HepG2 (cell line): ENCODE data around the gene AP1AR. TPM values are rescaled to one million over a fixed set of nuclear protein-coding genes. Genes with fewer than 3 reads are reported as not detected.

Experiments
- ATAC-seq: fragments of 200-7000 bp; cut with Tn5 transposase; 3 replicates; pipeline ENCODE4 v1.9.1; 2020; ENCODE audit warnings: mild to moderate bottlenecking, moderate library complexity
- BruUV-seq: library from RNA; stranded (reverse); fragments of 400-500 nt; replicated peaks from 2 replicates; lab custom pipeline; 2021; lab: Mats Ljungman, UMichigan
- CTCF ChIA-PET: fragments of 300-600 bp; formaldehyde crosslinking; extraction: SDS; loops from one replicate; lab custom pipeline; 2021; ENCODE audit warnings: low total read pairs, inconsistent platforms, low intra/inter-chr PET ratio; lab: Yijun Ruan, JAX
- POLR2A ChIA-PET: fragments of 350-600 bp; sonication (Branson Sonifier 250); formaldehyde crosslinking; loops from one replicate; lab custom pipeline; 2020; ENCODE audit warnings: antibody characterized with exemption, inconsistent platforms; lab: Yijun Ruan, JAX
- DNase-seq: peaks from one replicate; pipeline ENCODE4 v3.0.0-alpha.2; 2015; ENCODE audit warnings: low spot score
- FAIRE-seq: peaks from 3 replicates; lab custom pipeline; 2011; peaks lifted over from hg19 to GRCh38; lab: Jason Lieb, UNC
- H2AFZ ChIP-seq: one replicate; pipeline ENCODE4 v1.6.1; 2011; ENCODE audit warnings: low read length, inconsistent platforms
- H3K27ac ChIP-seq: fragments of 300-600 bp; 3 replicates; pipeline ENCODE4 v1.8.0; 2011; ENCODE audit warnings: mixed run types, mild to moderate bottlenecking, mixed read lengths, low read length, inconsistent platforms; ENCODE audit not compliant: insufficient read depth; ENCODE audit errors: extremely low read length
- H3K27me3 ChIP-seq, 2 experiments: fragments of 200-600 bp in 1 of 2; 2 replicates in 1 of 2; 3 replicates in 1 of 2; pipeline versions ENCODE4 v1.6.0 to v1.8.0; 2011; ENCODE audit warnings: low read length in 2 of 2, mild to moderate bottlenecking in 2 of 2, moderate library complexity in 2 of 2, inconsistent platforms in 1 of 2; ENCODE audit not compliant: insufficient read depth in 2 of 2, control insufficient read depth in 1 of 2
- H3K36me3 ChIP-seq, 2 experiments: fragments of 200-600 bp in 1 of 2; replicated peaks in 1 of 2; 2 replicates in 1 of 2; 3 replicates in 1 of 2; pipeline versions ENCODE4 v1.5.1 to v1.8.0; 2011; ENCODE audit warnings: low read length in 2 of 2, inconsistent platforms in 1 of 2; ENCODE audit not compliant: insufficient read depth in 2 of 2, control insufficient read depth in 1 of 2
- H3K4me1 ChIP-seq: 2 replicates; pipeline ENCODE4 v1.5.1; 2012; ENCODE audit warnings: low read length, inconsistent platforms; ENCODE audit not compliant: insufficient read depth
- H3K4me2 ChIP-seq: 2 replicates; pipeline ENCODE4 v1.6.0; 2011; ENCODE audit warnings: low read depth, low read length, inconsistent platforms
- H3K4me3 ChIP-seq, 3 experiments: fragments of 200-600 bp in 1 of 3; sonication (generic), shearing (Covaris generic) in 1 of 3; replicated peaks in 1 of 3; 2 replicates each; pipeline ENCODE4 v1.5.1; 2011 to 2016; ENCODE audit warnings: low read length in 3 of 3, inconsistent platforms in 2 of 3, low read depth in 2 of 3, mild to moderate bottlenecking in 2 of 3, control low read depth in 1 of 3, mixed read lengths in 1 of 3; ENCODE audit not compliant: insufficient read depth in 1 of 3
- H3K79me2 ChIP-seq: one replicate; pipeline ENCODE4 v1.6.1; 2011; ENCODE audit warnings: low read length, inconsistent platforms; ENCODE audit not compliant: insufficient read depth
- H3K9ac ChIP-seq: 2 replicates; pipeline ENCODE4 v1.6.0; 2011; ENCODE audit warnings: mild to moderate bottlenecking, low read depth, low read length, inconsistent platforms; ENCODE audit not compliant: insufficient read depth
- H3K9me3 ChIP-seq: 2 replicates; pipeline ENCODE4 v1.5.1; 2012; ENCODE audit warnings: mild to moderate bottlenecking, low read length
- H4K20me1 ChIP-seq: 2 replicates; pipeline ENCODE4 v1.6.0; 2011; ENCODE audit warnings: inconsistent platforms, mild to moderate bottlenecking, low read length, moderate library complexity; ENCODE audit not compliant: insufficient read depth
- DPF2 ChIP-seq: sonication (generic); formaldehyde crosslinking; IDR thresholded peaks from 2 replicates; pipeline ENCODE4 v1.4.0; 2020; ENCODE audit warnings: mild to moderate bottlenecking, low read depth, missing genetic modification reagents, borderline replicate concordance
- HMG20B ChIP-seq: conservative IDR thresholded peaks from 2 replicates; pipeline ENCODE4 v1.6.1; 2016; ENCODE audit warnings: missing genetic modification reagents, missing compliant biosample characterization
- NCOA5 ChIP-seq: sonication (generic); formaldehyde crosslinking; IDR thresholded peaks from 2 replicates; pipeline ENCODE4 v1.4.0; 2020; ENCODE audit warnings: missing genetic modification reagents
- REXO4 ChIP-seq: sonication (generic); formaldehyde crosslinking; IDR thresholded peaks from 2 replicates; pipeline ENCODE4 v1.8.0; 2022; ENCODE audit warnings: missing genetic modification reagents, mild to moderate bottlenecking, borderline replicate concordance
- TSC22D2 ChIP-seq: sonication (generic); formaldehyde crosslinking; IDR thresholded peaks from 2 replicates; pipeline ENCODE4 v1.5.1; 2020; ENCODE audit warnings: missing genetic modification reagents, mild to moderate bottlenecking, borderline replicate concordance
- ZBTB7A ChIP-seq: sonication (generic); formaldehyde crosslinking; IDR thresholded peaks from 2 replicates; pipeline ENCODE4 v1.8.0; 2022; ENCODE audit warnings: mild to moderate bottlenecking, missing genetic modification reagents
- ZNF280B ChIP-seq: sonication (generic); formaldehyde crosslinking; IDR thresholded peaks from 2 replicates; pipeline ENCODE4 v1.5.0; 2020; ENCODE audit warnings: missing genetic modification reagents, mild to moderate bottlenecking, borderline replicate concordance
- ZNF430 ChIP-seq: sonication (generic); formaldehyde crosslinking; IDR thresholded peaks from 2 replicates; pipeline ENCODE4 v1.9.0; 2021; ENCODE audit warnings: mild to moderate bottlenecking, missing genetic modification reagents
- ZNF546 ChIP-seq: sonication (generic); formaldehyde crosslinking; conservative IDR thresholded peaks from 2 replicates; pipeline ENCODE4 v1.8.1; 2023; ENCODE audit warnings: mild to moderate bottlenecking, missing genetic modification reagents
- ZNF615 ChIP-seq: sonication (generic); formaldehyde crosslinking; IDR thresholded peaks from 2 replicates; pipeline ENCODE4 v1.5.0; 2020; ENCODE audit warnings: mild to moderate bottlenecking, missing genetic modification reagents, borderline replicate concordance
- WGBS: methylation state at CpG from one replicate; pipeline ENCODE4 v1.1.6; 2017; ENCODE audit warnings: low lambda C conversion rate; 5-methylcytosine and 5-hydroxymethylcytosine counted together
- in situ Hi-C: cut with HindIII; loops from 2 replicates; pipeline ENCODE4 v1.10.0; 2017; ENCODE audit warnings: low pct_unique_long_range_greater_than_20kb; ENCODE audit not compliant: extremely low pct_ligation_motif_present
- intact Hi-C: fragments of 100-400 bp; cut with micrococcal nuclease; formaldehyde crosslinking; loops from one replicate; pipeline ENCODE4 v1.10.0; 2022; ENCODE audit not compliant: unreplicated experiment
- polyA plus RNA-seq, 8 experiments: library from polyadenylated mRNA; depleted of rRNA in 3 of 8; stranded (reverse) in 7 of 8; unstranded in 1 of 8; fragments of >200 nt; fragmentation: Illumina TruSeq in 4 of 8; extraction: Trizol in 4 of 8; gene quantifications; 2 replicates each; pipeline versions ENCODE4 v1.2.1 to v1.2.3, GENCODE V29; 2011 to 2016; ENCODE audit warnings: low read depth in 4 of 8, missing spikeins in 1 of 8, mixed read lengths in 1 of 8; ENCODE audit not compliant: insufficient read depth in 1 of 8
- total RNA-seq, 5 experiments: library from RNA; depleted of rRNA; stranded (reverse); fragments of >200 nt; fragmentation: Illumina TruSeq; extraction: Trizol; gene quantifications; 2 replicates each; pipeline ENCODE4 v1.2.3, GENCODE V29; 2016; ENCODE audit warnings: low read depth in 1 of 5
- TF ChIP-seq, protein P1 (sequence below): sonication (generic); formaldehyde crosslinking; IDR thresholded peaks from 2 replicates; pipeline ENCODE4 v1.5.0; 2020; ENCODE audit warnings: mild to moderate bottlenecking, missing genetic modification reagents, borderline replicate concordance
- TF ChIP-seq, protein P2 (sequence below): IDR thresholded peaks from 2 replicates; pipeline ENCODE4 v1.6.1; 2016; ENCODE audit warnings: low read depth, missing genetic modification reagents, missing compliant biosample characterization

AP1AR gene
- total and polyA plus RNA-seq, 2 of the 13 experiments (the other 11 are each of a cell fraction or from before 2014, with no cell fraction given): 24.9 to 39.9 TPM

GRCh38 chr4:112302320-112303274 is 71.0 kb downstream of the AP1AR start:
- no peak overlapping the region for H3K9ac ChIP-seq
- no peaks in the 10 kb centered on the region for H3K27me3 ChIP-seq
- intact Hi-C loops: no loop called here
- FAIRE-seq (no peak), ATAC-seq (no peak), DNase-seq (no peak)
- no peaks in the 10 kb centered on the region for H3K9me3 ChIP-seq
- H2AFZ ChIP-seq: no peak overlapping the region
- no peak overlapping the region for H3K4me2 ChIP-seq
- CTCF ChIA-PET: no interaction called here
- no TSS peak for BruUV-seq
- no peak overlapping the region for H3K4me3 ChIP-seq
- H3K27ac ChIP-seq: no peak overlapping the region
- peaks cover 8% of the 10 kb centered on the region for H3K4me1 ChIP-seq
- H3K79me2 ChIP-seq: no peaks in the 10 kb centered on the region
- POLR2A ChIA-PET: no interaction called here
- no peaks in the 10 kb centered on the region for H4K20me1 ChIP-seq
- in situ Hi-C loops: no loop called here
- no peaks in the 10 kb centered on the region for H3K36me3 ChIP-seq
- WGBS: 64% methylated on average over 5 of the region's 5 CpGs
- TF ChIP-seq TSC22D2 (CRISPR knock-in tag) (no peak), ZNF430 (CRISPR knock-in tag) (no peak), DPF2 (CRISPR knock-in tag) (no peak), ZBTB7A (no peak), HMG20B (CRISPR knock-in tag) (no peak), REXO4 (CRISPR knock-in tag) (no peak), ZNF280B (no peak), ZNF546 (no peak), ZNF615 (CRISPR knock-in tag) (no peak), NCOA5 (no peak)
- TF ChIP-seq, protein P1, sequence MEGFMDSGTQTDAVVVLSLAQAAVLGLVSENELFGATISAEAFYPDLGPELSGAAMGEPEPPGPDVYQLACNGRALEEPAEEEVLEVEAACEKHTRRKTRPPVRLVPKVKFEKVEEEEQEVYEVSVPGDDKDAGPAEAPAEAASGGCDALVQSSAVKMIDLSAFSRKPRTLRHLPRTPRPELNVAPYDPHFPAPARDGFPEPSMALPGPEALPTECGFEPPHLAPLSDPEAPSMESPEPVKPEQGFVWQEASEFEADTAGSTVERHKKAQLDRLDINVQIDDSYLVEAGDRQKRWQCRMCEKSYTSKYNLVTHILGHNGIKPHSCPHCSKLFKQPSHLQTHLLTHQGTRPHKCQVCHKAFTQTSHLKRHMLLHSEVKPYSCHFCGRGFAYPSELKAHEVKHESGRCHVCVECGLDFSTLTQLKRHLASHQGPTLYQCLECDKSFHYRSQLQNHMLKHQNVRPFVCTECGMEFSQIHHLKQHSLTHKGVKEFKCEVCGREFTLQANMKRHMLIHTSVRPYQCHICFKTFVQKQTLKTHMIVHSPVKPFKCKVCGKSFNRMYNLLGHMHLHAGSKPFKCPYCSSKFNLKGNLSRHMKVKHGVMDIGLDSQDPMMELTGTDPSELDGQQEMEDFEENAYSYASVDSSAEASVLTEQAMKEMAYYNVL (CRISPR knock-in tag): no peak
- TF ChIP-seq, protein P2, sequence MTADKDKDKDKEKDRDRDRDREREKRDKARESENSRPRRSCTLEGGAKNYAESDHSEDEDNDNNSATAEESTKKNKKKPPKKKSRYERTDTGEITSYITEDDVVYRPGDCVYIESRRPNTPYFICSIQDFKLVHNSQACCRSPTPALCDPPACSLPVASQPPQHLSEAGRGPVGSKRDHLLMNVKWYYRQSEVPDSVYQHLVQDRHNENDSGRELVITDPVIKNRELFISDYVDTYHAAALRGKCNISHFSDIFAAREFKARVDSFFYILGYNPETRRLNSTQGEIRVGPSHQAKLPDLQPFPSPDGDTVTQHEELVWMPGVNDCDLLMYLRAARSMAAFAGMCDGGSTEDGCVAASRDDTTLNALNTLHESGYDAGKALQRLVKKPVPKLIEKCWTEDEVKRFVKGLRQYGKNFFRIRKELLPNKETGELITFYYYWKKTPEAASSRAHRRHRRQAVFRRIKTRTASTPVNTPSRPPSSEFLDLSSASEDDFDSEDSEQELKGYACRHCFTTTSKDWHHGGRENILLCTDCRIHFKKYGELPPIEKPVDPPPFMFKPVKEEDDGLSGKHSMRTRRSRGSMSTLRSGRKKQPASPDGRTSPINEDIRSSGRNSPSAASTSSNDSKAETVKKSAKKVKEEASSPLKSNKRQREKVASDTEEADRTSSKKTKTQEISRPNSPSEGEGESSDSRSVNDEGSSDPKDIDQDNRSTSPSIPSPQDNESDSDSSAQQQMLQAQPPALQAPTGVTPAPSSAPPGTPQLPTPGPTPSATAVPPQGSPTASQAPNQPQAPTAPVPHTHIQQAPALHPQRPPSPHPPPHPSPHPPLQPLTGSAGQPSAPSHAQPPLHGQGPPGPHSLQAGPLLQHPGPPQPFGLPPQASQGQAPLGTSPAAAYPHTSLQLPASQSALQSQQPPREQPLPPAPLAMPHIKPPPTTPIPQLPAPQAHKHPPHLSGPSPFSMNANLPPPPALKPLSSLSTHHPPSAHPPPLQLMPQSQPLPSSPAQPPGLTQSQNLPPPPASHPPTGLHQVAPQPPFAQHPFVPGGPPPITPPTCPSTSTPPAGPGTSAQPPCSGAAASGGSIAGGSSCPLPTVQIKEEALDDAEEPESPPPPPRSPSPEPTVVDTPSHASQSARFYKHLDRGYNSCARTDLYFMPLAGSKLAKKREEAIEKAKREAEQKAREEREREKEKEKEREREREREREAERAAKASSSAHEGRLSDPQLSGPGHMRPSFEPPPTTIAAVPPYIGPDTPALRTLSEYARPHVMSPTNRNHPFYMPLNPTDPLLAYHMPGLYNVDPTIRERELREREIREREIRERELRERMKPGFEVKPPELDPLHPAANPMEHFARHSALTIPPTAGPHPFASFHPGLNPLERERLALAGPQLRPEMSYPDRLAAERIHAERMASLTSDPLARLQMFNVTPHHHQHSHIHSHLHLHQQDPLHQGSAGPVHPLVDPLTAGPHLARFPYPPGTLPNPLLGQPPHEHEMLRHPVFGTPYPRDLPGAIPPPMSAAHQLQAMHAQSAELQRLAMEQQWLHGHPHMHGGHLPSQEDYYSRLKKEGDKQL (CRISPR knock-in tag): no peak
